CD4-positive, CD25-positive, alpha-beta regulatory T cell (primary cell): ENCODE measurements around the gene ADD1. TPM values are rescaled to one million over a fixed set of nuclear protein-coding genes. Genes with fewer than 3 reads are reported as not detected.
A peak's percentile ranks its signal among the peaks of the same experiment; 100 is the strongest.
"Not testable (repeated sequence)": the region's sequence is repeated elsewhere in the genome, so short reads cannot be mapped to it uniquely, and the experiment has no call there.

ENCODE experiments used
- ATAC-seq, 2 donors: fragments of 150-1000 bp; cut with Tn5 transposase; one replicate each; pipeline ENCODE4 v1.10.0; 2021; ENCODE audit warnings: low read depth in 2 of 2, moderate number of reproducible peaks in 2 of 2, moderate library complexity in 1 of 2
- DNase-seq, 3 donors: peaks; one replicate each; pipeline versions ENCODE4 v3.0.0 to v3.0.0-alpha.2; 2012 to 2022; ENCODE audit warnings: mixed read lengths in 1 of 3
- H3K27ac ChIP-seq: one replicate; pipeline ENCODE4 v1.7.0; 2013; ENCODE audit warnings: mild to moderate bottlenecking, low read length; ENCODE audit not compliant: insufficient read depth, poor library complexity, severe bottlenecking
- H3K27me3 ChIP-seq: one replicate; pipeline ENCODE4 v1.7.0; 2013; ENCODE audit warnings: low read length; ENCODE audit not compliant: control insufficient read depth, insufficient read depth
- H3K36me3 ChIP-seq: one replicate; pipeline ENCODE4 v1.7.0; 2013; ENCODE audit warnings: mild to moderate bottlenecking, low read length, moderate library complexity; ENCODE audit not compliant: control insufficient read depth, insufficient read depth
- H3K4me1 ChIP-seq: 2 replicates; pipeline ENCODE4 v1.7.0; 2013; ENCODE audit warnings: mild to moderate bottlenecking, low read length; ENCODE audit not compliant: insufficient read depth, control insufficient read depth, poor library complexity, severe bottlenecking
- H3K4me3 ChIP-seq: one replicate; pipeline ENCODE4 v1.7.0; 2013; ENCODE audit warnings: low read depth, mild to moderate bottlenecking, low read length, moderate library complexity
- H3K9me3 ChIP-seq, 2 experiments: 1 replicate in 1 of 2; 2 replicates in 1 of 2; pipeline ENCODE4 v1.7.0; 2013; ENCODE audit warnings: low read length in 2 of 2, mild to moderate bottlenecking in 1 of 2, moderate library complexity in 1 of 2; ENCODE audit not compliant: control insufficient read depth in 2 of 2
- H3K27ac Mint-ChIP-seq, 3 donors: one replicate each; pipeline ENCODE4 v1.8.0; 2020 to 2022; ENCODE audit warnings: mild to moderate bottlenecking in 3 of 3, mixed read lengths in 3 of 3, moderate library complexity in 2 of 3
- H3K27me3 Mint-ChIP-seq: one replicate; pipeline ENCODE4 v1.8.0; 2022; ENCODE audit warnings: mild to moderate bottlenecking, mixed read lengths
- H3K36me3 Mint-ChIP-seq: one replicate; pipeline ENCODE4 v1.8.0; 2020; ENCODE audit warnings: mixed read lengths
- H3K4me1 Mint-ChIP-seq, 4 donors: one replicate each; pipeline ENCODE4 v1.8.0; 2020 to 2022; ENCODE audit warnings: mixed read lengths in 4 of 4, mild to moderate bottlenecking in 1 of 4
- H3K4me3 Mint-ChIP-seq, 4 donors: one replicate each; pipeline ENCODE4 v1.8.0; 2020 to 2022; ENCODE audit warnings: mild to moderate bottlenecking in 4 of 4, mixed read lengths in 4 of 4, moderate library complexity in 3 of 4
- H3K9me3 Mint-ChIP-seq, 7 donors: one replicate each; pipeline ENCODE4 v1.8.0; 2020 to 2022; ENCODE audit warnings: mixed read lengths in 7 of 7, mild to moderate bottlenecking in 3 of 7, moderate library complexity in 2 of 7
- polyA plus RNA-seq, 4 donors: library from polyadenylated mRNA; unstranded; fragments of 300-500 nt; fragmentation: Illumina TruSeq; gene quantifications; one replicate each; pipeline ENCODE4 v1.2.3, GENCODE V29; 2021
- total RNA-seq: library from RNA; stranded (reverse); gene quantifications from one replicate; pipeline ENCODE4 v1.2.3, GENCODE V29; 2022

Gene ADD1
- total and polyA plus RNA-seq, 5 donors from 2014 or later: 142 to 242 (median 146) TPM

DNA sequence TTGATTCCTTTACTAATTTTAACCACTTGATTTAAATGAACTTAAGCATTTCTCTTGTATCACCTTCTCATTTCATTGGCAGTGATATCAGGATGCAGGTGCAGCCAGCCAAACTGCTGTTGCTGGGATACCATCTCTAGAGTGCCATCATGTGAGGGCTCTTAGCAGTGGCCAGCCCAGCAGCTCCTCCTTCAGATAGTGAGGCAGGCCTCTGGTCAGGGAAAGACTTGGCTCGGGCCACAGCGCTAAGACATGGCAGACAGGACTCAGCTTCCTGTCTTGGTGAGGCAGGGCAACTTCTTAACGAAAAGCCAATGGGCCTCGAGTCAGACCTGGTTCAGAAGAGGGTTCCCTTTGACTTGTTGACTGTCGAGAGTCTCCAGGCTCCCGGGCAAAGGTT, 69.5 kb downstream of the ADD1 start:
- Histone ChIP-seq H3K4me3 (no peak overlapping the region), H3K9me3 (no peaks in the 10 kb centered on the region), H3K4me1 (no peaks in the 10 kb centered on the region), H3K27ac (no peak overlapping the region), H3K36me3 (peaks cover 76% of the 10 kb centered on the region), H3K27me3 (no peaks in the 10 kb centered on the region)
- H3K27ac Mint-ChIP-seq: no peak overlapping the region
- peaks cover 5 to 18% (median 14%) of the 10 kb centered on the region in 4 donors for H3K4me1 Mint-ChIP-seq
- H3K9me3 Mint-ChIP-seq: peaks cover 0 to 2% (median 0%) of the 10 kb centered on the region in 7 donors
- no peaks in the 10 kb centered on the region for H3K27me3 Mint-ChIP-seq
- DNase-seq: no peak
- H3K36me3 Mint-ChIP-seq: peaks cover 38% of the 10 kb centered on the region
- no peak for ATAC-seq
- H3K4me3 Mint-ChIP-seq: no peak overlapping the region

DNA sequence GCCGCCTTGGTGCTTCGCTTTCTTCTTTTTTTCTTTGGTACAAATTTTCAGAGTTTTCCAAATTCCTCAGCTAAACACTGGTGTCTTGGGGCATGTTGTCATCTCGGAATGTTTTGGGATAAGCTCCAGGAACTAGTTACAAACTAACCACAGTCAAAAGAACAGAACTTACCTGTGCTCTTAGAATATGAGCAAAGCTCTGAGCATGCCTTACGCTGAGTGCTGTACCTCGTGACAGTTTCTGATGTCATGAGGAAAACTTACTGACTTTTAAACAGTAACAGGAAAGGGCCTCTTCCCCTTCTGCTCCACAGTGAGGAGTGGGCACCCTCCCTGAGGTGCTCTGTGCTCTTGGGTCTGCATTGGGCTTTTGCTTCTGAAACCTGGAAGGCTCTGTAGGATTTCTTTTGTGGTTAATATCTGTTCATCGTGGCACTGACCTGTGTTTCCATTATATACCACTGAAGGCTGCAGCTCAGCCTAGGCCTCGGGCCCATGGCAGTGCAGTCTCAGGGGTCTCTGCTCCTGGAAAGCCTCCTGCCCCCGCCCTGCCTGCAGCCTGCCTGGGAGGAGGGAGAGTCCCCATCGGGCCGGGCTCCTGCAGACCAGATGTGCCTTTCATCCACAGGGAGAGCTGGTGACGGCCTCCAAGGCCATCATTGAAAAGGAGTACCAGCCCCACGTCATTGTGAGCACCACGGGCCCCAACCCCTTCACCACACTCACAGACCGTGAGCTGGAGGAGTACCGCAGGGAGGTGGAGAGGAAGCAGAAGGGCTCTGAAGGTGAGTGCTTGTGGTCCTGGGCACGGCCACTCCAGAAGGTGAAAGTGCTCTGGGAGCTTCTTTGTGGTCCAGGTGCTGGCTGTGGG, 70.8 kb downstream of the ADD1 start:
- peaks cover 38% of the 10 kb centered on the region for H3K36me3 Mint-ChIP-seq
- ATAC-seq (no peak), DNase-seq (no peak)
- Histone ChIP-seq H3K27ac (no peak overlapping the region), H3K4me1 (no peaks in the 10 kb centered on the region), H3K9me3 (no peaks in the 10 kb centered on the region), H3K36me3 (peaks cover 63% of the 10 kb centered on the region), H3K27me3 (no peaks in the 10 kb centered on the region), H3K4me3 (no peak overlapping the region)
- H3K27me3 Mint-ChIP-seq: no peaks in the 10 kb centered on the region
- H3K9me3 Mint-ChIP-seq: peaks cover 0 to 2% (median 0%) of the 10 kb centered on the region in 7 donors
- H3K4me1 Mint-ChIP-seq: peaks cover 9 to 24% (median 22%) of the 10 kb centered on the region in 4 donors
- H3K27ac Mint-ChIP-seq: peak overlapping the region in 1 of 3 donors; percentile 6
- H3K4me3 Mint-ChIP-seq: no peak overlapping the region

DNA sequence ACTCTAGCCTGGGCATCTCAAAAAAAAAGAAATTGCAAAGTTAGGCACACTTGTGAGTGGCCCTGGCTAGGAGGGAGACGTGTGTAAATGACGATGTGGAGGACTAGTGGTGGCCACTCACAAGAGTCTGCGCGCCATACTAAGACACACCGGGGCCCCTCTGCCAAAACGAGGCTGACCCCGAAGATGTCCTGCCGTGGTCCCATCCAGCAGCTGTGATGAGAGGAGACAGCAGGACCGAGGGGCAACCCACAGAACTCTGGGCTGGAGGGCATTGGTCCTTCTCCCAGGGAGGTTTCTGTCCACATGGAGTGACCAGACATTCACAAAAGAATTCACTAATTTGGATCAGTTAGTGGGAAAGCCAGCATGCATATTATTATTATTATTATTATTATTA, 72.1 kb downstream of the ADD1 start:
- H3K27me3 Mint-ChIP-seq: no peaks in the 10 kb centered on the region
- no peaks in the 10 kb centered on the region for H3K27me3 ChIP-seq
- peaks cover 45% of the 10 kb centered on the region for H3K36me3 Mint-ChIP-seq

GRCh38 chr4:2916696-2917095, 73.1 kb downstream of the ADD1 start:
- H3K9me3 ChIP-seq, ATAC-seq, H3K4me3 ChIP-seq, H3K9me3 Mint-ChIP-seq, H3K4me1 ChIP-seq, H3K4me3 Mint-ChIP-seq, H3K27ac ChIP-seq, H3K27me3 ChIP-seq, H3K27me3 Mint-ChIP-seq, DNase-seq: not testable (repeated sequence)
- Mint-ChIP-seq H3K27ac (peak overlapping the region in 2 of 3 donors; percentile 34 to 92), H3K36me3 (peaks cover 49% of the 10 kb centered on the region), H3K4me1 (peaks cover 16 to 42% (median 38%) of the 10 kb centered on the region in 4 donors)
- H3K36me3 ChIP-seq: peaks cover 48% of the 10 kb centered on the region

More for the DNA sequence above, 72.1 kb downstream of the ADD1 start:
- no peaks in the 10 kb centered on the region for H3K9me3 ChIP-seq
- Mint-ChIP-seq H3K4me1 (peaks cover 13 to 35% (median 33%) of the 10 kb centered on the region in 4 donors), H3K9me3 (peaks cover 0 to 5% (median 0%) of the 10 kb centered on the region in 7 donors), H3K4me3 (no peak overlapping the region), H3K27ac (no peak overlapping the region)
- peaks cover 56% of the 10 kb centered on the region for H3K36me3 ChIP-seq
- DNase-seq: no peak
- H3K4me1 ChIP-seq: no peaks in the 10 kb centered on the region
- no peak overlapping the region for H3K27ac ChIP-seq
- no peak for ATAC-seq
- H3K4me3 ChIP-seq: no peak overlapping the region

DNA sequence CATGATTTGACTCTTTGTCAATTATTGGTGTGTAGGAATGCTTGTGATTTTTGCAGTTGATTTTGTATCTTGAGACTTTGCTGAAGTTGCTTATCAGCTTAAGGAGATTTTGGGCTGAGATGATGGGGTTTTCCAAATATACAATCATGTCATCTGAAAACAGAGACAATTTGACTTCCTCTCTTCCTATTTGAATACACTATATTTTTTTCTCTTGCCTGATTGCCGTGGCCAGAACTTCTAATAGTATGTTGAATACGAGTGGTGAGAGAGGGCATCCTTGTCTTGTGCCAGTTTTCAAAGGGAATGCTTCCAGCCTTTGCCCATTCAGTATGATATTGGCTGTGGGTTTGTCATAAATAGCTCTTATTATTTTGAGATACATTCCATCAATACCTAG, 74.7 kb downstream of the ADD1 start:
- H3K27ac ChIP-seq, H3K27me3 Mint-ChIP-seq, H3K9me3 Mint-ChIP-seq, H3K27me3 ChIP-seq, ATAC-seq, H3K4me3 ChIP-seq, H3K9me3 ChIP-seq, DNase-seq: not testable (repeated sequence)
- H3K36me3 ChIP-seq: peaks cover 40% of the 10 kb centered on the region
- Mint-ChIP-seq H3K36me3 (peaks cover 52% of the 10 kb centered on the region), H3K4me3 (peak overlapping the region in 1 of 4 donors; percentile 22), H3K4me1 (peaks cover 25 to 57% (median 49%) of the 10 kb centered on the region in 4 donors), H3K27ac (peak overlapping the region; percentile 7 to 84 (median 65))
- H3K4me1 ChIP-seq: peaks cover 15% of the 10 kb centered on the region

DNA sequence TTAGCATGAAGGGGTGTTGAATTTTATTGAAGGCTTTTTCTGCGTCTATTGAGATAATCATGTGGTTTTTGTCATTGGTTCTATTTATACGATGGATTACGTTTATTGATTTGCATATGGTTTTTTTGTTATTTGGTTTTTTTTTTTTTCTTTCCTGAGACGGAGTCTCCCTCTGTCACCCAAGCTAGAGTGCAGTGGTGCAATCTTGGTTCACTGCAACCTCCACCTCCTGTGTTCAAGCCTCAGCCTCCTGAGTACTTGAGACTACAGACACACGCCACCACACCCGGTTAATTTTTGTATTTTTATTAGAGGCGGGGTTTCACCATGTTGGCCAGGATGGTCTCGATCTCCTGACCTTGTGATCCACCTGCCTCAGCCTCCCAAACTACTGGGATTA, 75.1 kb downstream of the ADD1 start:
- not testable (repeated sequence) for H3K9me3 ChIP-seq, H3K27ac ChIP-seq, H3K27me3 ChIP-seq, DNase-seq, H3K4me3 ChIP-seq, H3K9me3 Mint-ChIP-seq, ATAC-seq, H3K27me3 Mint-ChIP-seq
- peaks cover 25 to 61% (median 53%) of the 10 kb centered on the region in 4 donors for H3K4me1 Mint-ChIP-seq
- peak overlapping the region in 1 of 4 donors; percentile 22 for H3K4me3 Mint-ChIP-seq
- H3K36me3 ChIP-seq: peaks cover 38% of the 10 kb centered on the region
- peaks cover 56% of the 10 kb centered on the region for H3K36me3 Mint-ChIP-seq
- peaks cover 18% of the 10 kb centered on the region for H3K4me1 ChIP-seq
- peak overlapping the region in 2 of 3 donors; percentile 65 to 84 for H3K27ac Mint-ChIP-seq

GRCh38 chr4:2922453-2923101, 78.9 kb downstream of the ADD1 start:
- Histone ChIP-seq H3K4me1 (peaks cover 18% of the 10 kb centered on the region), H3K27ac (peak overlapping the region; percentile 14), H3K36me3 (peaks cover 47% of the 10 kb centered on the region)
- peak overlapping the region in 2 of 4 donors; percentile 47 to 79 for H3K4me3 Mint-ChIP-seq
- not testable (repeated sequence) for H3K9me3 Mint-ChIP-seq, H3K27me3 Mint-ChIP-seq, H3K27me3 ChIP-seq, ATAC-seq, H3K9me3 ChIP-seq, H3K4me3 ChIP-seq
- DNase-seq: peak in 1 of 3 donors; percentile 65
- peak overlapping the region; percentile 88 to 90 (median 89) for H3K27ac Mint-ChIP-seq
- peaks cover 58% of the 10 kb centered on the region for H3K36me3 Mint-ChIP-seq
- peaks cover 25 to 56% (median 44%) of the 10 kb centered on the region in 4 donors for H3K4me1 Mint-ChIP-seq
